ENCODE data around the gene KIF23.
"Not testable (repeated sequence)": the region's sequence is repeated elsewhere in the genome, so short reads cannot be mapped to it uniquely, and the experiment has no call there.

The KIF23 gene

DNA sequence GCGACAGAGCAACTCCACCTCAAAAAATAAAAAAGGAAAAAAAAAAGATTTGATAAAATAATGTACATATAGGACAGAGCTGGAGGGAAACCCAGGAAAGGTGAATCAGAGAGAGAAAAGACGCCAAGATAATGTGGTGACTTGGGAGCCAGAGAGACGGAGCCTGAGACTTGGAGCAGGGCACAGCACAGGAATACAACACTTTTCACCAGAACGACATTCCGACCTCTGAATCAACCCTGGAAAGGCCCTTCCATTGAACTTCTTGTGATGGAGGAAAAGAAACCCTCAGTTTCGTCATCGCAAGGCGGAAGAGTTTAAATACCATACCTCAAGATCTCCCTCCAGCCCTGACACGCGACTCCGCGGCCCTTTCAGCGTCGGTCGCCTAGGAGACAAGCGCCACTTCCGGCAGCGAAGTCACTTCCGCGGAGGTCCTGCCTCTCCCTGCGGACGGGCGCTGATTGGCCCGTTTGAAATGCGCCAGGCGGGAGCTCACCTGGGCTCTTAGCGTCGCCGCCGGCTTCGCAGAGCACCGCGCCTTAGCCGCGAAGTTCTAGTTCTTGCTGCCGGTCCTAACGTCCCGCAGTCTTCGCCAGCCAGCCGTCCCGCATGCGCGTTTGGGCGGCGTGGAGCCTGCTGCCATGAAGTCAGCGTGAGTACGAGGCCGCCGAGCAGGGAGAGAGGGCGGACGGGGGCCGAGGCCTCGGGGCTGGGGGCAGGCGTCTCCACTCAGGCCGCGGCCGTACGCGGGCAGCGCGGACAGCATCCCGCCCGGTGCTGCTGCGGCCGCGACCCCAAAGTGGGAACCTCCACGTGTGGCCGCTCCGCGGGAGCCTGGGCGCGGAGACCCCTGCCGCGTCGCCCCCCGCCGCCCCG, at the start of gene KIF23:
KIF23 (plus strand) TSS at position 528 of the 879 bp plus-strand sequence; CDS start at position 645, 117 bp downstream.
- DNase-seq = peak; percentile 63 to 92 (median 82)

DNA sequence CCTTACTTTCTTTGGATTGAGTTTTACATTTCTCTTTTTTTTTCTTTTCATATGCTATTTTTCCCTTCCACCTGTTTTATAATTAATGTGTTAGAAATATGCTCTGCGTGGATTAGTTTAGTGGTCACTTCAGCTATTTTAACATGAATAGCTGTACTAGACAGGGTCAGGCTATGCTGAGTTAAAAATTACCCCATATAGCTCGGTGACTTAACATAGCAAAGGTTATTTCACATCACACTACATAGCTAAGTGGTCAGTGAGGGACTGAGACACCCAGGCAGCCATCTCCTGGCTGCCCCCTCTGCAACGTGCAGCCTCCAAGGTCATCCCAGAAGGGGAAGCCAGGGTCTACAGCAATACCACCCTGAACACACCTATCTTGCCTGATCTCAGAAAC, 46.9 kb upstream of the KIF23 start:
- DNase-seq = no peak

DNA sequence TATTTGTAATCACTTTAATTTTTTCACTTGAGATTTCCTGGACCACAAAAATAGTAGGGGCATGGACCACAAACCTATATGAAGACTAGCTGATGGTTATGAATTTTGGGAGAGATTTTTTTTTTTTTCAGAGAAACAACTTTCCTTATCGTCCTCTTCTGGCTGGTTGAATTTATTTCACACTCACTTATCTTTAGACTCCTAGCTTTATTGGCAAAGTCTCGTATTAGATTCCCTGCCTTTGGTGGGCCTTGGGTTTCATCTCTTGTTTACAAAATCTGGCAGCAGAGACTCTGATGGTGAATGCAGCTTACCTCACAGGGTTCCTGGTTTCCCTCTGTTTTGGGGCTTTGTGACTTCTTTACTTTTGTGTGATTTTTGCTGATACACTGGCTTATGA, 44.5 kb upstream of the KIF23 start:
- DNase-seq = no peak

DNA sequence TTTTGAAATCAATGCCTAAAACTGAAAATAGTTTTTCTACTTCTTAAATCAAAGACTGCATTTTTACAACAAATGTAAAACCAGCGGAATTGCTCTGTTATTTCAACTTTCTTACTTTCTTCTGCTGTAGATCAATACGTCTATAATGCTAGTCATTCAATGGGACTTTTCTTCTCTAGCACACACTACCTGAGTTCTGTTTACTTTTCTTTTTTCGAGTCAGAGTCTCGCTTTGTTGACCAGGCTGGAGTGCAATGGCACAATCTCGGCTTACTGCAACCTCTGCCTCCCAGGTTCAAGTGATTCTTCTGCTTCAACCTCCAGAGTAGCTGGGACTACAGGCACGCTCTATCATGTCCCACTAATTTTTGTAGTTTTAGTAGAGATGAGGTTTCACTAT, 40.7 kb upstream of the KIF23 start:
- DNase-seq = no peak

DNA sequence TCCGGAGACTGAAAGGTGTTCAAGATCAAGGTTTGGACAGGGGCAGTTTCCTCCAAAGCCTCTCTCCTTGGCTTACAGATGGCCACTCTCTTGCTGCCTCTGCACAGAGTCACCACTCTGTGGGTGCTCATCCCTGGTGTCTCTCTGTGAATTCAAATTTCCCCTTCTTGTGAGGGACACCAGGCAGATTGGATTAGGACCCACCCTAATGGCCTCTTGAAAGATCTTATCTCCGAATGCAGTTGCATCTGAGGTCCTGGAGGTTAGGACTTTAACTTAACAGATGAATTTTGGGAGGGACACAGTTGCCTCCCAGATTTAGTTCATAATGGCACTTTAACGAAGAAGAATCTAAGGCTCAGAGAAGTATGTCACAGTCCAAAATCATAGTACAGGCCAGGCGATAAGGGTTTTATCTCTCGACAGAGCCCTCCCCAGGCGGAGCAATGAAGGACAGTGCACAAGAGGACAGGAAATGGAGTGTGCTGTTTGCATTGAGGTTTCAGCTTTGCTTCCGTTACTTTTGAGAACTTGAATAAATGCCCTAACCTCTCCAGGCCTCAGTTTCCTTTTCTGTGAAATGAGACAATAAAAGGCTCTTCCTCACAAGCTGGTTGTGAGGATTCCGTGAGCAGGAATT, 38.9 kb upstream of the KIF23 start:
- DNase-seq = no peak

DNA sequence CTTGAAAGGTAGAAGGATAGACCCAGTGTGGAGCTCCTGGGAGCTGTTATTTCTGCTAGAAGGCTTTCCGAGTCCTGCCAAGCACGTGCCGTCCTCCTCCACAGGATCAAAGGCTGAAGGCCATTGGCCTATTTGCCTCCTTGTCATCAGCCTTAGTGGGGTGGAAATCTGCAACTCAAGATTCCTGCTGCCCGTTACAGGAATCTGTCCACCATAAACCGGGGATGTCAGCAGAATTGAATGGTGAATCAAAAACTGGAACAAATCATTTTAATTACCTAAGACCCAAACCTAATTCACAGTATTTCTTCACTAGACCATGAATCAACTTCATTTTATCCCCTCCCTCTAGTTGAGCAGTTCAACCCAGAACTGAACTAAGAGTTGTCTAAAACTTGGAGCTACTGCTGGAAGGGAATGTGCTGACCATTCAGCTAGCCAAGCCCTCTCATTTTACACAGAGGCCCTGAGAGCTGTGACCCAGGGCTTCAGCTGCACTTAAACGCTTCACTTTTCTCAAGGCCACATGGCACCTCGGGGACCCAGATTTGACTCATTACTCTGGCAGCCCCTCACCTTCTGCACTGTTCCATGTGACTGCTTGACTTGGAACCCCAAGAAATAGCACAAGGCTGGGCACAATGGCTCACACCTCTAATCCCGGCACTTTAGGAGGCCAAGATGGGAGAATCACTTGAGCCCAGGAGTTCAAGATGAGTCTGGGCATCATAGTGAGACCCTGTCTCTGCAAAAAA, 36.8 kb upstream of the KIF23 start:
- no peak for DNase-seq

DNA sequence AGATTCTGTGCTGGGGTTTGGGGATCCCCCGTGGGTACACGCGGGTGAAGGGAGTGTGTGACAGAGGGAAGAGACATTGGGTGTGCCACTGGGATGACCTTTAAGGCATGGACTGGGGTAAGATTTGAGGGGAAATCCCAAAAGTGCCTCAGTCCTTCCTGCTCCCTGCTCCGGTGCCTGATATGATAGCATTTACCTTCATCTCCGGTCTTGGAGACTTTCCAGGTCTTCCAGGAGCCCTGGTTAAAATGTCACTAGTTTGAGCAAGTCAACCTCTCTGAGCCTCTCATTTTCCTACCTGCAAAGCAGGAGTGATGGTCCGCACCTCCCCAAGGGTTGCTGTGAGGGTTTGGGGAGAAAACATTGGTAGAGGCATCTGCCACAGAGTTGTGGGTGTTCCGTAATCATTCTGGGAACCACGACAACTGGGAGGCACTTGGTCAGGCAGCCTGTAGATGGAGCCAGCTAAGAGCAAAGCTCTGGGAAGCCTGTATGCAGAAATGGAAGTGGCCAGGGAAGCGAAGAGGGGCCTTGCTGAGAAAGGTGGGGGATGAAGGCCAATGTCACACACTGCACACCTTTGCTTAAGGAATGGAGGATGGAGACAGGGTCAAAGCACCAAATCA, 33.9 kb upstream of the KIF23 start:
- no peak for DNase-seq

DNA sequence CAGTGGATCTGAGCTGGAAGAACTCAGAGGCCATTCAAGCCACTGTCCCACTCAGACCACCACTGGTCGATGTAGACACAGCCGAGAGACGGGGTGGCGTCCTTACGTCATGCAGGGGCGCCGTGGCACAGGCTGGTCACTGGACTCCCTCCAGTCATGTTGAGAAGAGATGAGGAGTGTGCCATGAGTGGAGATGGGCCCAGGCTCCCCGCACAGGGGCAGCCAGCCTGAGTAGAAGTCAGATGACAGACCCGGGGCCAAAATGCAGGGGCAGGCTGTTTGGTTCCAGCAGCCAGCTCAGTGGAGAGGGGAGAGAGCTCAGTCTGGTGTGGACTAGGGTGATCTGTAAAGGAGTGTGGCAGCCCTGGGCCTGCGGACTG, 33.4 kb upstream of the KIF23 start:
- no peak for DNase-seq

DNA sequence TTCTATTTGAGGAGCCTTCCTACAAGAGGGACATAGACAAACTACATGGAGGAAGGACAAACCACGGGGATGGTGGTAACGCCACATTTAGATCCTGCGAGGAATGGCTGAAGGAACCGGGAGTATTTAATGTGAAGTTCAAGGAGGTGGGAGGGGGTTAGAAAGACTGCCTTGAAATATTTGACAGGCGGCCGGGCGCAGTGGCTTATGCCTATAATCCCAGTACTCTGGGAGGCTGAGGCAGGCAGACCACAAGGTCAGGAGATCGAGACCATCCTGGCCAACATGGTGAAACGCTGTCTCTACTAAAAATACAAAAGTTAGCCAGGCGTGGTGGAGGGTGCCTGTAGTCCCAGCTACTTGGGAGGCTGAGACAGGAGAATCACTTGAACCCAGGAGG, 32.0 kb upstream of the KIF23 start:
- not testable (repeated sequence) for DNase-seq

DNA sequence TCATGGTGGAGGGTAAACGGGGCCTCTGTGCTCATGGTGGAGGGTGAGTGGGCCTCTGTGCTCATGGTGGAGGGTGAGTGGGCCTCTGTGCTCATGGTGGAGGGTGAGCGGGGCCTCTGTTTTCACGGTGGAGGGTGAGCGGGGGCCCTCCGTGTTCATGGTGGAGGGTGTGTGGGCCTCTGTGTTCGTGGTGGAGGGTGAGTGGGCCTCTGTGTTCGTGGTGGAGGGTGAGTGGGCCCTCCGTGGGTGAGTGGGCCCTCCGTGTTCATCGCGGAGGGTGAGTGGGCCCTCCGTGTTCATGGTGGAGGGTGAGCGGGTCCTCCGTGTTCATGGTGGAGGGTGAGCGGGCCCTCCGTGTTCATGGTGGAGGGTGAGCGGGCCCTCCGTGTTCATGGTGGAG, 30.1 kb upstream of the KIF23 start:
- DNase-seq = not testable (repeated sequence)

DNA sequence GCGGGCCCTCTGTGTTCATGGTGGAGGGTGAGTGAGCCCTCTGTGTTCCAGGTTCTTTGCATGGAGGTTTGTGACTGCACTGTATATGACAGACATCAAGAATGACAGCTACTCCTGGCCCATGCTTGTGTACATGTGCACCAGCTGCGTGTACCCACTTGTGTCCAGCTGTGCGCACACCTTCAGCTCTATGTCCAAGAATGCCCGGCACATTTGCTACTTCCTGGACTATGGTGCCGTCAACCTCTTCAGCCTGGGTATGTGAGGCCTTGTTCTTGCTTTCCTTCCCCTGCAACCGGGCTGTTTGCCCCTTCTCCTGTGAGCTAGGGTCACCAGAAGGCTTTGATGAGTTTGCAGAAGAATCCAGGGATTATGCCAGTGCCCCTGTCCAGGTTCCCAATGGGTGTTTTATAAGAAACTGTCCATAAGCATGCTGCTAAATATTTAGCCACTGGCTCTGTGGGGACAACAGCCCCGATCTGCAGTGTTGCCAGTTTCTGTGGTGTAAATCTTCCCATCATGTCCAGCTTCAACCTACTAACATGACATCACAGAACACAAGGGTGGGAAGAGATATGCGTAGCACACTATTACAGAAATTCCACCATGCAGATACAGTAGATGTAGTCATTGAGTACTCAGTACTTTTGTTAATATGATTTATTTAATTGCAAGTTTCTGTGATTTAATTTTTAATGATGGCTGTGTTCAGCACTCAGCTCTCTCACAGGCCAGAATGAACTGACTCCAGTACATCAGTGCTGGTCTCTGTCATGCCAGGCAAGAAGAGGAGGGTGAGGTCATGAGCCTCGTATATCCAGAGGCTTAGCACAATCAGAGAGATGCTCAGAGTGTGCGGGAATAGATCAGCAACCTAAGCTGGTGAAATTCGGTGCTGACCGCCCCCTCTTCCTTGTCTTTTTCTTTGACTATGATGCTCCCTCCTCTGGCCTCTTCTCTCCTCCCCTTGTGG, 29.2 kb upstream of the KIF23 start:
- no peak for DNase-seq

DNA sequence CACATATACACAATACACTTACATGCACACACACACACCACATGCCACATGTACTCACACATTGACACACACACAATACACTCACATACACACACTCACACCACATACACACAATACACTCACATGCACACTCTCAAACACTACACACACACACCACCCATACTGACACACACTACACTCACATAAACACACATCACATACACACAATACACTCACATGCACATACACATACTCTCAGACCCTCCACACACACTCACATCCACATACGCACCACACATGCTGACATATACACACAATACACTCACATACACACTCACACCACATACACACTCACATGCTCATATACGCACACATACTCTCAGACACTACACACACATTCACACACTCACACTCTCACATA, 28.3 kb upstream of the KIF23 start:
- DNase-seq = no peak

DNA sequence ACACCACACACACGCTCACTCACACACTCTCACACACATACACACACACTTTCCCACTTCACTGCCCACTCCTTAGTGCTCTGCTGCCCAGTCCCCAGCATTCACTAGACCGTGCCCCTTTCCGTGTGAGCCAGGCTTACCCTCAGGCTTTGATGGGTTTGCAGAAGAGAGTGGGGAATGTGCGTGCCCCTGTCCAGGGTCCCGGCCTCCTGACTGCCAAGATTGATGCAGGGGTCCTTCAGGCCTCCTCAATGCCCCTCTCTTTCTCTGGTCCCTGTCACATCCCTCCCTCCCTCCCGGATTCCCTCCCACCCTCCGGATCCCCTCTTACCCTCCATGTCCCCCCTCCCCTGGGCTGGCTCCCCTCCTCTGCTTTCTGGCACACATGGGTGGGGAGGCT, 27.9 kb upstream of the KIF23 start:
- no peak for DNase-seq

DNA sequence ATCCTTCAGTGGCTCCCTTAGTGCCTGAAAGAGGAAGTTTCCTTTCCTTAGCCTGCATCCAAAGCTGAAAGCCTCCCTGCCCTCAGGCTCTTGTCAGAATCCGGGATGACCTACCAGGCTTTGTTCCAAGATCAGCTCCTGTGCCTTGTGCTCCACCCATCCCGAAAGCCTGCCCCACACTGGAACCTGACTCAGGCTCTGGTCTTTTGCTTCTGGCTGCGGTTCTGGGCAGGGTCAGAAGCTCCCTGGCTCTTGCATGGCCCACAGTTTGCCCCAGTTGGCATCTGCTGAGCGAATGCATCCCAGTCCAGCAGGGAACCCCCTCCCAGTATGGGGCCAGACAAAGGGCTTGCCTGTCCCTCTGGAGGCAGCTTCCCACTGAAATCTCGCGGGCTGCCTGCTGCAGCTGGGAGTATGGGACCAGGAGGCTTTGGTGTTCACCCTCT, 25.9 kb upstream of the KIF23 start:
- DNase-seq = no peak

DNA sequence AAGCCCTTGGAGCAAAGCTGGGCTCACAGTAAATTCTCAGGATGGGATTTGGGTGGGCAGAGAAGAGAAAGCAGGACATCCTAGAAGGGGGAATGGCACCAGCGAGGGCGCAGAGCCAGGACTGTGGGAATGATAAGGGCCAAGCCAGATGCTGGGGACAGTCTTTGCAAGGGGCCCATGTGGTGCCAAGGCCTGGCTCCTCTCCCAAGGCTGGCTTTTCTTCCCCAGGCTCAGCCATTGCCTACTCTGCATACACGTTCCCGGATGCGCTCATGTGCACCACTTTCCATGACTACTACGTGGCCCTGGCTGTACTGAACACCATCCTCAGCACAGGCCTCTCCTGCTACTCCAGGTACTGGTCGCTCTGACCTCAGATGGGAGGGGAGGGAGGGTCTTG, 24.7 kb upstream of the KIF23 start:
- no peak for DNase-seq

DNA sequence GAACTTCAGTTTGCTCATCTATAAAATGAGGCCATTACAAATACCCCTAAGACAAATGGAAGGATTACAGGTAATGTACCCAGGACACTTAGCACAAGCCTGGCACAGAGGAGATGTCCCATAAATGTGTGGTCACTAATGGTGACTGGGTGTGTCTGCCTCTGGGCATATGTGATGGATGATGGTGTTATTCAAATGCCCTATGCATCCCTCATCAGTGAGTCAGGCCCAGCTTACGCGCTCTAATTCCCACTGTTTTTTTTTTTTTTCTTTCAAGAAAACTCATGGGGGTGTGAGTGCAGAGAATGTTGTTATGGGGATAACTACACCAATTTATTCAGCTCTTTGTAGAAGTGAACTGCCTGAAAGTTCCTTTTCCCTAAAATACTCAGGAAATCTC, 23.6 kb upstream of the KIF23 start:
- no peak for DNase-seq

DNA sequence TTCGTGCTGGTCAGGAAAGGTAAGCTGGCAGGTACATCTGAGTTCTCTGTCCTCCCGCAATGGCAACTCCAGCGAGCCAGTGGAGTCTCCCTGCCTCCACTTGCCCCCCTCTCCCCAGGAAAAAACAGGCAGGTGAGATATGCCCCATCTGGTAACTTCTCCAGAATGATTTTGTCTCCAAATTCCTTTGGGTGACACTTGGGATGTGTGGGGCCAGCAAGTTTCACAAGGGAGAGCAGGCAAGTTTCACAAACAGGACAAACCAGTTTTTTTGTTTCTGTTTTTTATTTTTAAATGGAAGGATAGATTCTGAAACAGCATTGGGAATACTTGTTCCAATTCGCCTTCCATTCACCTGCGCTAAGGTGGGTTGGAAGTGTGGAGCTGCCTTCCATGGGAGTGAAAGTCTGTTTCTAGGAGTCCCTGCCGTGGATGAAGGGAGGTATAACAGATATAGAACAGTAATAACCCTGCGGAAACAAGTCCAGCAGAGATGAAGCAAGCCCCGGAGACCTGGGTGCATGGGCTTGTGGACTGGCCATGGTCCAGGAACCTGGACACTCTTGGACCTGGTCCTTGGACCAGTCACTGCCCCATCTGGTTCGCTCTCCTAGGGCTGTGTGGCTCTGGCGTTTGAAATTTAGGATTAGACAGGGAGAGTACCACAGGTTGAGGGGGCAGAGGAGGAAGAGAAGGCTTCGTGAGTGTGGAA, 22.9 kb upstream of the KIF23 start:
- DNase-seq = no peak

DNA sequence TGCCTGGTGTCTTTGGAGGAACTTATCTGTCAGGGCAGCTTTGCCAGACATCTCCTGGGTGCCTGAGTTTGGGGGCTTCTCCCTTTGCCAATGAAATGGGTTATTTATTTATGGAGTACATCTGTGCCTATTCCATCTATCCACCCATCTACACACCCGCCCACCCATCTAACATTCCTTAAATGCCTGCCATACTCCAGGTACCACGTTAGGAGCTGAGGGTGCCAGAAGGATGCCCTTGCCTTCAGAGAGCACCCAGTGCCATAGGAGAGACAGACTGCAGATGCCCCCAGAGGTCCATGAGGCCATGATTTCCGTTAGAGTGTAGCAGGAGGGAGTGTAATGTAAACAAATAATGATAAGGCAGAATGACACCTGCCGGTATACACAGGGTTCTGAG, 21.8 kb upstream of the KIF23 start:
- no peak for DNase-seq

DNA sequence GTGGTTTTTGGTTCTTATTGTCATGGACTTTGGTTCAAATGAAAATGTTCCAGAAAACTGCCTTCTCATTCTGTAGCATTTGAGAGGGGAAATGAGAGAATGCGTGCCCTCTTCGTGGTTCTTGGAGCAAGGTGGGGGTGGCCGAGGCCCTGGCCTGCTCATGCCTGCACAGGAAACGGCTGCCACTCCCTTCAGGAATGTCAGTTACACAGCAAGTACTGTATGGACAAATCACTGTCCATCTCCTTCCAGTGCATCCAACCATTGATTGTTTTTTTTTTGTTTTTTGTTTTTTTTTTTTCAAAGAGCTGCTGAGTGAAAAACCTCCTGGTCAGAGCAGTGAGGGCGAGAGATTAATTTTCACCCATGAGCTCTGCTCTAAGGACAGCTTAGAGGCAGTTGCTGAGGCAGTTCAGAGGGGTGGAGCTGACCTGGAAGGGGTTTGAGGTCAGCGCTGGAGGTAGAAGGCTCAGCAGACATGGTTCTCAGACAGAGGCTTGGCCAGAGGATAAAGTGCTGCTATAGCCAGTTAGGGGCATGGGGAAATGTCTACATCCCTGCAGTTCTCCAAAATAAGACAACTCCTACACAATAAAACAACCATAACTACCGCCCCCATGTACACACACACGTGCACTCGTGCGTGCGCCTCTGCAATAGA, 20.2 kb upstream of the KIF23 start:
- no peak for DNase-seq

DNA sequence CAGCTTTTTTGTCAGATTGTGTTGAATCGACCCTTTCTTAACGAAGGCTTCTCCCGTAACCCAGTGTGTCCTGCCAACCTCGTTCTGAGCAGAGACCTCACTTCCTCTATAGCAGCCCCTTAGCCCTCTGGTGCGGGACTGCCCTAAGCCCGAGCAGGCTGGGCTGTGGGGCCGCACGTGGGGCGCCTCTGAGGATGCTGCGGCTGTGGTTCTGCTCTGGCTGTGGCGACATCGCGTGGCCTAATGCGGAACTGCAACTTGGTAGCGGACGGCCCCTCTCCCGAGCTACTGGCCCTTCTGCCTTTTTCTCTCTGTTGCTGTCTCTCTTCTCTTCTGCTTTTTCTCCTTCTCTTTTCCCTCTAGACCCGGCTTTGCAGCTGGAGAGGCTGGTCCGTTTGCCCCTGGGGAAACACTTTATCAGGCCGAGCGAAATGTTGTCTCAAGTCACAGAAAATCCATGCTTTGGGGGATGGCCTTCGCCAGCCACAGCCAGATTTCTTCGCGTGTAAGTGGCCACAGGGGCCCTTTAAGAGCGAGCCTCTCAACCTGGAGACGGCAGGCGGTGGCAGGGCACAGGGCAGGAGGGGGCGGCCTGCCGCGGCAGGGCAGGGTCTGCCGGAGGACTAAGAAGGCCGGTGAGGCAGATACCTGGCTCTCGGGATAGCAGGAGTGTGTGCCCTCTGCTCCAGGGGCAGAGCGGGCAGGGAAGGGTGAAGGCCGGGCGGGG, 19.4 kb upstream of the KIF23 start:
- peak; percentile 79 to 88 (median 82) for DNase-seq
